GM12878 (cell line): ENCODE measurements around the gene CCDC170. TPM values are rescaled to one million over a fixed set of nuclear protein-coding genes. Genes with fewer than 3 reads are reported as not detected.
A peak's percentile ranks its signal among the peaks of the same experiment; 100 is the strongest.

Experiments used
- BCL11A ChIP-seq: IDR thresholded peaks from 2 replicates; pipeline ENCODE4 v1.6.1; 2011; ENCODE audit warnings: low read depth, low read length
- BHLHE40 ChIP-seq, 2 experiments: fragments of 450-650 bp in 1 of 2; IDR thresholded peaks; 2 replicates each; pipeline ENCODE4 v1.6.1; 2011 to 2017; ENCODE audit warnings: low read depth in 2 of 2, borderline replicate concordance in 1 of 2, improper control_type of control experiment in 1 of 2, low read length in 1 of 2, mild to moderate bottlenecking in 1 of 2
- CHD2 ChIP-seq: IDR thresholded peaks from 2 replicates; pipeline ENCODE4 v1.6.1; 2011; ENCODE audit warnings: low read depth, low read length, improper control_type of control experiment, borderline replicate concordance
- ETV6 ChIP-seq, 2 experiments: fragments of 450-650 bp in 1 of 2; IDR thresholded peaks in 1 of 2; conservative IDR thresholded peaks in 1 of 2; 2 replicates each; pipeline ENCODE4 v1.6.1; 2014; ENCODE audit warnings: antibody characterized with exemption in 1 of 2, borderline replicate concordance in 1 of 2, low read depth in 1 of 2, mild to moderate bottlenecking in 1 of 2, moderate library complexity in 1 of 2
- FOXM1 ChIP-seq: IDR thresholded peaks from 2 replicates; pipeline ENCODE4 v1.6.1; 2012; ENCODE audit warnings: low read depth, mild to moderate bottlenecking, inconsistent platforms, low read length, moderate library complexity
- HDAC2 ChIP-seq: fragments of 200-600 bp; sonication (generic); IDR thresholded peaks from 2 replicates; pipeline ENCODE4 v1.6.1; 2017
- IKZF1 ChIP-seq: fragments of 450-650 bp; conservative IDR thresholded peaks from 2 replicates; pipeline ENCODE4 v1.6.1; 2017; ENCODE audit warnings: antibody characterized with exemption, mild to moderate bottlenecking
- IKZF2 ChIP-seq, 2 experiments: fragments of 450-650 bp; IDR thresholded peaks; 2 replicates each; pipeline ENCODE4 v1.6.1; 2017; ENCODE audit warnings: mild to moderate bottlenecking in 2 of 2, moderate library complexity in 2 of 2
- KDM1A ChIP-seq: fragments of 200-600 bp; sonication (generic); IDR thresholded peaks from 2 replicates; pipeline ENCODE4 v1.6.1; 2016; ENCODE audit warnings: borderline replicate concordance
- KLF5 ChIP-seq: fragments of 450-650 bp; IDR thresholded peaks from 2 replicates; pipeline ENCODE4 v1.6.1; 2014; ENCODE audit warnings: mild to moderate bottlenecking; ENCODE audit not compliant: partially characterized antibody
- MTA2 ChIP-seq: fragments of 450-650 bp; IDR thresholded peaks from 2 replicates; pipeline ENCODE4 v1.6.1; 2016; ENCODE audit warnings: low read depth, mild to moderate bottlenecking, moderate library complexity
- NFYB ChIP-seq: IDR thresholded peaks from 2 replicates; pipeline ENCODE4 v1.6.1; 2011; ENCODE audit warnings: low read depth, mild to moderate bottlenecking, low read length, improper control_type of control experiment, moderate library complexity; ENCODE audit not compliant: insufficient read depth
- PKNOX1 ChIP-seq: fragments of 450-650 bp; IDR thresholded peaks from 2 replicates; pipeline ENCODE4 v1.6.1; 2016; ENCODE audit warnings: mild to moderate bottlenecking
- POU2F2 ChIP-seq: IDR thresholded peaks from 3 replicates; pipeline ENCODE4 v1.6.1; 2011; ENCODE audit warnings: low read depth, mild to moderate bottlenecking, low read length, borderline replicate concordance
- SMARCA5 ChIP-seq: fragments of 450-650 bp; IDR thresholded peaks from 2 replicates; pipeline ENCODE4 v1.6.1; 2017; ENCODE audit warnings: mild to moderate bottlenecking
- SUPT20H ChIP-seq: IDR thresholded peaks from 2 replicates; pipeline ENCODE4 v1.6.1; 2011; ENCODE audit warnings: low read depth, mild to moderate bottlenecking, low read length, moderate library complexity, borderline replicate concordance; ENCODE audit not compliant: control insufficient read depth
- TARDBP ChIP-seq: IDR thresholded peaks from 2 replicates; pipeline ENCODE4 v1.6.1; 2016; ENCODE audit warnings: borderline replicate concordance
- ZNF24 ChIP-seq: fragments of 450-650 bp; IDR thresholded peaks from 2 replicates; pipeline ENCODE4 v1.6.1; 2017; ENCODE audit warnings: antibody characterized with exemption, mild to moderate bottlenecking
- polyA plus RNA-seq, 11 experiments: library from polyadenylated mRNA; depleted of rRNA in 4 of 11; unstranded in 6 of 11; stranded (reverse) in 5 of 11; fragments of >200 nt; fragmentation: Nextera tagmentation in 4 of 11; fragmentation: Illumina TruSeq in 1 of 11; extraction: Ambion mirVana in 4 of 11; extraction: Trizol in 1 of 11; gene quantifications; 1 replicate in 1 of 11; 2 replicates in 10 of 11; pipeline versions ENCODE4 v1.2.1 to v1.2.3, GENCODE V29; 2011 to 2016; ENCODE audit warnings: inconsistent platforms in 2 of 11, missing spikeins in 2 of 11, low read depth in 1 of 11
- total RNA-seq, 4 experiments: library from RNA; depleted of rRNA in 3 of 4; stranded (reverse); fragments of >200 nt in 3 of 4; fragmentation: Illumina TruSeq in 1 of 4; extraction: Trizol in 1 of 4; gene quantifications; 2 replicates each; pipeline versions ENCODE4 v1.2.1 to v1.2.3, GENCODE V29; 2013 to 2021

CCDC170 gene
- total and polyA plus RNA-seq, 10 of the 15 experiments (the other 5 are each of a cell fraction or from before 2014, with no cell fraction given): not detected

- TF ChIP-seq PKNOX1: no peak
- TF ChIP-seq CHD2: no peak
- TF ChIP-seq FOXM1: no peak
- TF ChIP-seq TARDBP: no peak
- TF ChIP-seq SUPT20H: no peak
- TF ChIP-seq MTA2: peak; percentile 54; the same call in 1 of the 2 replicates
- TF ChIP-seq IKZF2 (IDR thresholded peaks at IDR 0.05): peak in 1 of 2 experiments; percentile 46; a peak in 1 of 4 replicates
- TF ChIP-seq ETV6 (conservative IDR thresholded peaks at IDR 0.05 in 1 of 2, IDR thresholded peaks at IDR 0.05 in 1 of 2; ENCODE audit: borderline replicate concordance in 1 of 2, low read depth in 1 of 2): no peak
- TF ChIP-seq ZNF24: 0 out of 2 replicates have a peak, but pooled peaks have one; percentile 63
- no peak for TF ChIP-seq KLF5
- no peak for TF ChIP-seq POU2F2
- TF ChIP-seq BHLHE40 (IDR thresholded peaks at IDR 0.05; ENCODE audit: borderline replicate concordance in 1 of 2, low read depth in 2 of 2, low read length in 1 of 2): peak in 1 of 2 experiments; percentile 44; a peak in 1 of 4 replicates
- TF ChIP-seq NFYB: no peak
- no peak for TF ChIP-seq KDM1A
- peak; percentile 41 for TF ChIP-seq IKZF1
- TF ChIP-seq SMARCA5: no peak
- no peak for TF ChIP-seq HDAC2
- 0 out of 2 replicates have a peak, but pooled peaks have one; percentile 51 for TF ChIP-seq BCL11A
These were observed 134.1 kb downstream of the CCDC170 start (continued) for GRCh38 chr6:151627689-151628444.
